DOHH2 (cell line): ENCODE data around the gene RSPH6A.

Experiments used
- H3F3A ChIP-seq: fragments of 200-600 bp; sonication (generic), shearing (Covaris generic); 2 replicates; pipeline ENCODE4 v1.6.0; 2016; ENCODE audit warnings: antibody characterized with exemption, mild to moderate bottlenecking; ENCODE audit not compliant: control insufficient read depth, insufficient read depth
- H3K27ac ChIP-seq: fragments of 200-600 bp; sonication (generic); 2 replicates; pipeline ENCODE4 v1.5.1; 2014; ENCODE audit warnings: low read depth, mild to moderate bottlenecking, low read length, moderate library complexity
- H3K27me3 ChIP-seq: fragments of 200-600 bp; sonication (generic); 2 replicates; pipeline ENCODE4 v1.6.1; 2014; ENCODE audit warnings: mild to moderate bottlenecking, low read length, mixed read lengths; ENCODE audit not compliant: control insufficient read depth
- H3K36me3 ChIP-seq: fragments of 200-600 bp; sonication (generic); 2 replicates; pipeline ENCODE4 v1.6.1; 2014; ENCODE audit warnings: mild to moderate bottlenecking, low read length, moderate library complexity, mixed read lengths; ENCODE audit not compliant: control insufficient read depth
- H3K4me1 ChIP-seq: fragments of 200-600 bp; sonication (generic); 2 replicates; pipeline ENCODE4 v1.6.1; 2014; ENCODE audit warnings: mild to moderate bottlenecking, low read length, mixed read lengths; ENCODE audit not compliant: control insufficient read depth
- H3K4me2 ChIP-seq: fragments of 200-600 bp; sonication (generic); 2 replicates; pipeline ENCODE4 v1.6.0; 2014; ENCODE audit warnings: mild to moderate bottlenecking, low read length, moderate library complexity
- H3K4me3 ChIP-seq: fragments of 200-600 bp; sonication (generic); 2 replicates; pipeline ENCODE4 v1.5.1; 2014; ENCODE audit warnings: mild to moderate bottlenecking, low read length, mixed read lengths
- H3K79me2 ChIP-seq: fragments of 200-600 bp; sonication (generic); 2 replicates; pipeline ENCODE4 v1.6.1; 2014; ENCODE audit warnings: mild to moderate bottlenecking, low read length, mixed read lengths; ENCODE audit not compliant: control insufficient read depth
- H3K9me2 ChIP-seq: fragments of 200-600 bp; sonication (generic); replicated peaks from 2 replicates; pipeline ENCODE4 v1.6.1; 2014; ENCODE audit warnings: mild to moderate bottlenecking, low read length, mixed read lengths; ENCODE audit not compliant: control insufficient read depth
- H3K9me3 ChIP-seq: fragments of 200-600 bp; sonication (generic); 2 replicates; pipeline ENCODE4 v1.6.1; 2014; ENCODE audit warnings: antibody characterized with exemption, low read length, mixed read lengths; ENCODE audit not compliant: control insufficient read depth, insufficient read depth
- H4K20me1 ChIP-seq: fragments of 200-600 bp; sonication (generic); 2 replicates; pipeline ENCODE4 v1.6.0; 2014; ENCODE audit warnings: low read depth, mild to moderate bottlenecking, antibody characterized with exemption, low read length, moderate library complexity; ENCODE audit not compliant: control insufficient read depth, insufficient read depth
- CTCF ChIP-seq: fragments of 200-600 bp; sonication (generic); IDR thresholded peaks from one replicate; pipeline ENCODE4 v1.5.1; 2014; ENCODE audit warnings: antibody characterized with exemption, mild to moderate bottlenecking, low read depth, low read length; ENCODE audit not compliant: poor library complexity, severe bottlenecking
- EZH2phosphoT487 ChIP-seq: fragments of 200-600 bp; sonication (generic); IDR thresholded peaks from 2 replicates; pipeline ENCODE4 v1.6.1; 2017; ENCODE audit warnings: borderline replicate concordance, mild to moderate bottlenecking, antibody characterized with exemption, low read length, moderate library complexity, mixed read lengths

RSPH6A gene

DNA sequence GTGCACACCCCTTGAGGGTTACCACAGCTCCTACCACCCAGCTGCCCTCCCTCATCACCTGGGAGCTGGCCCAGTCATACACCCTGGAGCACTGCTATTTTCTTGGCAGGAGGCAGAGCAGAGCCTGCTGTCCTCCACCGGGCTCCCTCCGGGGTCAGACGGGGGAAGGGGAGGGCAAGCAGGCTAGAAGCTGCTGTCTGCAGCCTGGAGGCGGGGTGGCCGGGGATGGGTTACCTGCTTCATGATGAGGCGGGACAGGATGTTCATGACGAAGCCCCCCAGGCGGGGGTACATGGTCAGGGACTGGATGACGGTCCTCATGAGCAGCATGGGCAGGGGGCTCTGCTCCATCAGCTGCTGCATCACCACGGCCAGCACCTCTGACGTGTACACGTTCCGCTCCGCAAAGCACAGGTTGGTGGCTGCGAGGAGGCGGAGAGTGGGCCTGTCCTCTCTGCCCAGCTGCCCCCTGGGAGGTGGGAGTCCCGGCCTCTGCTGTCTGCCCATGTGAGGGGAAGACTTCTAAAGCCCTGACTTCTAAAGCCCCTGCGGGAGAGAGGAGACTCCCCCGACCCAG is 2.7 kb upstream of the RSPH6A start:
- Histone ChIP-seq H3K4me1 (peaks cover 11% of the 10 kb centered on the region), H3K9me3 (no peaks in the 10 kb centered on the region), H3K4me3 (no peak overlapping the region), H3K27me3 (no peaks in the 10 kb centered on the region), H3K36me3 (peaks cover 49% of the 10 kb centered on the region), H4K20me1 (peaks cover 5% of the 10 kb centered on the region; the same call in 1 of the 2 replicates), H3K4me2 (no peak overlapping the region), H3K27ac (no peak overlapping the region), H3F3A (no peaks in the 10 kb centered on the region), H3K79me2 (no peaks in the 10 kb centered on the region), H3K9me2 (no peaks in the 10 kb centered on the region)
- TF ChIP-seq CTCF (no peak), EZH2phosphoT487 (no peak)

- H3K4me1 ChIP-seq, result peaks cover 11% of the 10 kb centered on the region
- peaks cover 43% of the 10 kb centered on the region for H3K36me3 ChIP-seq
- no peaks in the 10 kb centered on the region for H3K27me3 ChIP-seq
- no peaks in the 10 kb centered on the region for H3K9me3 ChIP-seq
- H3K27ac ChIP-seq, result no peak overlapping the region
- no peak overlapping the region for H3K4me2 ChIP-seq
- no peaks in the 10 kb centered on the region for H3K9me2 ChIP-seq
- no peak overlapping the region for H3K4me3 ChIP-seq
- H4K20me1 ChIP-seq, result peaks cover 5% of the 10 kb centered on the region; the same call in 1 of the 2 replicates
- peak; percentile 99 for TF ChIP-seq CTCF
- no peak for TF ChIP-seq EZH2phosphoT487
- H3K79me2 ChIP-seq, result no peaks in the 10 kb centered on the region
- no peaks in the 10 kb centered on the region for H3F3A ChIP-seq
These were observed 2.1 kb upstream of the RSPH6A start for GRCh38 chr19:45817010-45817724.

GRCh38 chr19:45816236-45817009 is 1.3 kb upstream of the RSPH6A start:
- Histone ChIP-seq H3K36me3 (peaks cover 40% of the 10 kb centered on the region), H3K4me3 (no peak overlapping the region), H3K4me2 (no peak overlapping the region), H3F3A (no peaks in the 10 kb centered on the region), H3K27me3 (no peaks in the 10 kb centered on the region), H3K4me1 (peaks cover 11% of the 10 kb centered on the region), H3K9me3 (no peaks in the 10 kb centered on the region), H3K27ac (no peak overlapping the region), H3K79me2 (no peaks in the 10 kb centered on the region), H3K9me2 (no peaks in the 10 kb centered on the region), H4K20me1 (peaks cover 5% of the 10 kb centered on the region; the same call in 1 of the 2 replicates)
- TF ChIP-seq EZH2phosphoT487, result no peak
- no peak for TF ChIP-seq CTCF
